SJCRH30 (cell line): ENCODE data around the gene C1GALT1C1L. TPM values are rescaled to one million over a fixed set of nuclear protein-coding genes. Genes with fewer than 3 reads are reported as not detected.
"Not testable (repeated sequence)": the region's sequence is repeated elsewhere in the genome, so short reads cannot be mapped to it uniquely, and the experiment has no call there.

ENCODE experiments used
- DNase-seq, 2 experiments: peaks; one replicate each; pipeline ENCODE4 v3.0.0-alpha.2; 2015 to 2020
- H3K27ac ChIP-seq: fragments of 250-450 bp; sonication (Bioruptor Pico); 2 replicates; pipeline ENCODE4 v1.5.1; 2020; ENCODE audit warnings: mild to moderate bottlenecking, moderate library complexity
- H3K27me3 ChIP-seq: fragments of 250-450 bp; sonication (Bioruptor Pico); 2 replicates; pipeline ENCODE4 v1.5.1; 2020; ENCODE audit warnings: mild to moderate bottlenecking, moderate library complexity
- H3K36me3 ChIP-seq: fragments of 250-450 bp; sonication (Bioruptor Pico); 2 replicates; pipeline ENCODE4 v1.5.1; 2020; ENCODE audit warnings: mild to moderate bottlenecking, moderate library complexity
- H3K4me1 ChIP-seq: fragments of 250-450 bp; sonication (Bioruptor Pico); 2 replicates; pipeline ENCODE4 v1.5.1; 2020; ENCODE audit warnings: mild to moderate bottlenecking, moderate library complexity
- H3K4me3 ChIP-seq: fragments of 250-450 bp; sonication (Bioruptor Pico); 2 replicates; pipeline ENCODE4 v1.5.1; 2020; ENCODE audit warnings: mild to moderate bottlenecking, moderate library complexity
- H3K9me3 ChIP-seq: fragments of 250-450 bp; sonication (Bioruptor Pico); replicated peaks from 2 replicates; pipeline ENCODE4 v1.5.1; 2020; ENCODE audit warnings: mild to moderate bottlenecking, moderate library complexity
- total RNA-seq: library from RNA; depleted of rRNA; stranded (reverse); fragments of >200 nt; shearing (Covaris generic); gene quantifications from 2 replicates; pipeline ENCODE4 v1.2.3, GENCODE V29; 2014

C1GALT1C1L gene
- total RNA-seq, 1 experiment from 2014 or later = 3.7 TPM

DNA sequence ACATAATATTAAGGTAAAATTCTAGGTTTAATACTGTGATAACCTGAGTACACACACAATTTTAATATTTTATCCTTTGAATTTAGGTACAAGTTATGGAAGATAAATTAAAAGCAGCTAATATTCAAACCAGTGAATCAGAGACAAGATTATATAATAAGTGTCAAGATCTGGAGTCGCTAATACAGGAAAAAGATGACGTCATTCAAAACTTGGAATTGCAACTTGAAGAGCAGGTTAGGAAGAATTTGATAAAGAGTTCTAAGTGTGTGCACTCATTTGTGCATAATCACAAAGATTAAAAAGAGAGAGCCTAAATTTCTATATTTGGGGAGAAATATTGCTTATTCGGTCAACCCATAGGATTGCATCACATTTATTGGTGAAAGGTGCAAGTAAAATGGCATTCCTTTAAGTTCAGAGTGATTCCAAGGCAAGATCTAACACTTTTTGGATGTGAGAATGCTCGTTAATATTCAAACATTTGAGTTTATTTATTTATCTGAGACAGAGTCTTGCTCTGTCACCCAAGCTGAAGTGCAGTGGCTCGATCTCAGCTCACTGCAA lies 16.3 kb upstream of the C1GALT1C1L start:
- Histone ChIP-seq H3K27me3 (no peaks in the 10 kb centered on the region), H3K4me1 (no peaks in the 10 kb centered on the region), H3K9me3 (no peaks in the 10 kb centered on the region; the same call in 1 of the 2 replicates), H3K36me3 (no peaks in the 10 kb centered on the region), H3K27ac (no peak overlapping the region), H3K4me3 (no peak overlapping the region)
- no peak for DNase-seq

DNA sequence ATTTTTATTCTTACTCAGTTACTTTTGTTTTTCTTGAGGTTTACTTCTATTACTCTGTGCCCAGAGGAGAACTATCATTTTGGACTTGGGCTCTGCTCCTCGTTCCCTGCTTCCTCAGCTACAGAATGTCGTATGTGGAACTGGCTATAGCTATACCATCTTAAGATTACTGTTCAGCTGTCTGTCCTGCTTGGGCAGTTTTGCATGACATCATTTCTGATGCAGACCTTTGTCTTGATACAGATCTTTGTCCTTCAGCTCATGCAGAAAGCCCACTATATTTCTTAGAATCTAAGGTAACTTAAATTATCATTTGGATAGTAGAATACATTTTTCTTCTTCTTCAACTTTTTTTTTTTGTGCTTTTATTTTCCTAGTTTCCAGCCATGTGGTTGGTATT lies 13.8 kb upstream of the C1GALT1C1L start:
- Histone ChIP-seq H3K4me1 (no peaks in the 10 kb centered on the region), H3K27ac (no peak overlapping the region), H3K27me3 (no peaks in the 10 kb centered on the region), H3K4me3 (no peak overlapping the region), H3K9me3 (no peaks in the 10 kb centered on the region), H3K36me3 (no peaks in the 10 kb centered on the region)
- DNase-seq = no peak

DNA sequence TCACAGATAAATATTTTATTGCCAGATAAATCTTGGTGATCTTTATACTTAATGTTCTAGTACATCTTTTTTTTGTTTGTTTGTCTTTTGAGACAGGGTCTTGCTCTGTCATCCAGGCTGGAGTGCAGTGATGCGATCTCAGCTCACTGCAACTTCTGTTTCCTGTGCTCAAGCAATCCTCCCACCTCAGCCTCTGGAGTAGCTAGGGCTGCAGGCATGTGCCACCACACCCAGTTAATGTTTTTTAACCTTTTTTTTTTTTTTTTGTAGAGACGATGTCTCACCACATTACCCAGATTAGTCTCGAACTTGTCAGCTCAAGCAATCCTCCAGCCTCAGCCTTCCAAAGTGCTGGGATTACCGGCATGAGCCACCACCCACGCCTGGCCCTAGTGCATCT lies 9.1 kb upstream of the C1GALT1C1L start:
- H3K36me3 ChIP-seq = no peaks in the 10 kb centered on the region
- no peaks in the 10 kb centered on the region for H3K4me1 ChIP-seq
- no peak overlapping the region for H3K27ac ChIP-seq
- no peaks in the 10 kb centered on the region for H3K27me3 ChIP-seq
- no peak for DNase-seq
- no peak overlapping the region for H3K4me3 ChIP-seq
- H3K9me3 ChIP-seq = peaks cover 2% of the 10 kb centered on the region; the same call in 1 of the 2 replicates

DNA sequence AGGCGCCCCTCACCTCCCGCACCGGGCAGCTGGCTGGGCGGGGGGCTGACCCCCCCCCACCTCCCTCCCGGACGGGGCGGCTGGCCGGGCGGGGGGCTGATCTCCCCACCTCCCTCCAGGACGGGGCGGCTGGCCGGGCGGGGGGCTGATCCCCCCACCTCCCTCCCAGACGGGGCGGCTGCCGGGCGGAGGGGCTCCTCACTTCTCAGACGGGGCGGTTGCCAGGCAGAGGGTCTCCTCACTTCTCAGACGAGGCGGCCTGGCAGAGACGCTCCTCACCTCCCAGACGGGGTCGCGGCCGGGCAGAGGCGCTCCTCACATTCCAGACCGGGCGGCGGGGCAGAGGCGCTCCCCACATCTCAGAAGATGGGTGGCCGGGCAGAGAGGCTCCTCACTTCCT lies 1.6 kb upstream of the C1GALT1C1L start:
- not testable (repeated sequence) for H3K4me3 ChIP-seq, H3K36me3 ChIP-seq, H3K27me3 ChIP-seq, H3K4me1 ChIP-seq, H3K27ac ChIP-seq, DNase-seq
- H3K9me3 ChIP-seq = peaks cover 11% of the 10 kb centered on the region; the same call in 1 of the 2 replicates

DNA sequence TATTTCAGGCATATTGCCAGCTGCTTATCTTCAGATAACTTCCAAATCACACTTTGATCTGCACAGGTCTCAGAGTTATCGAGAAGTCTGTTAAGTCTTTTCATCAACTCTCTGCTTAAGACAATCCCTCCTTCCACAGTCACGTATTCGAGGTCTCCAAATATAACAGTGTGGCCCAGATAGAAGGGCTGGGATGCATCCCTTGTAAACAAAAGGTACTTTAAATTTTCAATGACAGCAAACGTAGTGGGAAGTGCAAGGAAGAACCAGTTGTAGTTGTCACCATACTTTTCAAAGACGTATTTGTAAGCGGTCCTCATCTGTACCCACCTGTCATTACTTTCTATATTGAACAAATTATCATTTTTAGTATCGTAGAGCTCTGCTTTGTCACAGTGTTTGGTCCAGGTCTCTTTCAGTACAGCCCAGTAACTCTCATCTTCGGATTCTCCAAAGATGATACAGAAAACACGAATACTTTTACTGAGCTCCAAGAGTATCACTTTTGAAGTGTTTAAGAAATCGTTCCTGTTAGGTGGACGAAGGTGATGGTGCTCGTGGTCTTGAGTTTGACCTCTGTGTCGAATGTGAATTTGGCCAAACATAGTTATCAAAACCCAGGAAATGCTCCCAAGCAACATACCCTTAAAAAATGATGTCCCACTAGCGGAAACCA lies 445 bp downstream of the C1GALT1C1L start:
- peak overlapping the region; percentile 60 for H3K4me3 ChIP-seq
- no peaks in the 10 kb centered on the region for H3K27me3 ChIP-seq
- peaks cover 11% of the 10 kb centered on the region; the same call in 1 of the 2 replicates for H3K9me3 ChIP-seq
- H3K36me3 ChIP-seq = no peaks in the 10 kb centered on the region
- peak overlapping the region; percentile 6; the same call in 1 of the 2 replicates for H3K27ac ChIP-seq
- no peaks in the 10 kb centered on the region for H3K4me1 ChIP-seq
- DNase-seq = no peak

DNA sequence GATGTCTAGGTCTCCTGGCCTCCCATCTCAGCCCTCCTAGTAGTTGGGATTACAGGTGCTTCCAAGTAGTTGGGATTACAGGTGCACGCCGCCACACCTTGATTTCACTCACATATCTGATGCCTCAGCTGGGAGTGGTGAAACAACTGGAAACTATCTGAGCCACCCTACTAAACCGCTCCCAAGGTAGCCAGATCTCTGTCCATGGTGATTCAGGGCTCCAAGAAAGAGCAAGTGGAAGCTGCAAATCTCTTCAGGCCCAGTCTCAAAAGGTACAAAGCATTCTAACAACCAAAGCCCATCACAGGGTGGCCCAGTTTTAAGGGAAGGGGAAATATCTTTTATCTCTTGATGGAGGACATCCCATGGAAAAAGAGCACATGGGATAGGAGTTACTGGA lies 19.0 kb downstream of the C1GALT1C1L start:
- H3K4me3 ChIP-seq = no peak overlapping the region
- H3K27ac ChIP-seq = no peak overlapping the region
- no peaks in the 10 kb centered on the region for H3K36me3 ChIP-seq
- no peak for DNase-seq
- H3K4me1 ChIP-seq = no peaks in the 10 kb centered on the region
- no peaks in the 10 kb centered on the region for H3K9me3 ChIP-seq
- H3K27me3 ChIP-seq = no peaks in the 10 kb centered on the region

DNA sequence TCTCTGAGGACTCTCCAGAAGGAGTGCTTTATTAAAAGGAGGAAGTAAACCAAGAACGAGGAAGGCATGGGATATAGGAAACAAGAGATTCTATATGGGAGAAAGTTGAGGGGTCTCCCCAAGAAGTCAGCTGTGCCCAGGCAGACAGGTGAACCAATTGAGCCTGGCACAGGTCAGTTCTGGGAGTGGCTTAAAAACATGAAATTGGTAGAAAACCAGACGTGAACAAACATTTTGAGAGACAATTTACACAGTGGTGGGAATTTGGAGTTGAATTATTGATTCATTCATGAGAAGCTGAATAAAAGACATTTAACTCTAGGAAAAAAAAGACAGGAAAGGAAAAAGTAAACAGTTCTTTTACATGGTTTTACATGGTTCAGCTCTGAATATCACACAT lies 22.7 kb downstream of the C1GALT1C1L start:
- no peak for DNase-seq
- Histone ChIP-seq H3K27ac (no peak overlapping the region), H3K27me3 (no peaks in the 10 kb centered on the region), H3K4me3 (no peak overlapping the region), H3K36me3 (no peaks in the 10 kb centered on the region), H3K9me3 (no peaks in the 10 kb centered on the region), H3K4me1 (no peaks in the 10 kb centered on the region; the same call in 1 of the 2 replicates)

DNA sequence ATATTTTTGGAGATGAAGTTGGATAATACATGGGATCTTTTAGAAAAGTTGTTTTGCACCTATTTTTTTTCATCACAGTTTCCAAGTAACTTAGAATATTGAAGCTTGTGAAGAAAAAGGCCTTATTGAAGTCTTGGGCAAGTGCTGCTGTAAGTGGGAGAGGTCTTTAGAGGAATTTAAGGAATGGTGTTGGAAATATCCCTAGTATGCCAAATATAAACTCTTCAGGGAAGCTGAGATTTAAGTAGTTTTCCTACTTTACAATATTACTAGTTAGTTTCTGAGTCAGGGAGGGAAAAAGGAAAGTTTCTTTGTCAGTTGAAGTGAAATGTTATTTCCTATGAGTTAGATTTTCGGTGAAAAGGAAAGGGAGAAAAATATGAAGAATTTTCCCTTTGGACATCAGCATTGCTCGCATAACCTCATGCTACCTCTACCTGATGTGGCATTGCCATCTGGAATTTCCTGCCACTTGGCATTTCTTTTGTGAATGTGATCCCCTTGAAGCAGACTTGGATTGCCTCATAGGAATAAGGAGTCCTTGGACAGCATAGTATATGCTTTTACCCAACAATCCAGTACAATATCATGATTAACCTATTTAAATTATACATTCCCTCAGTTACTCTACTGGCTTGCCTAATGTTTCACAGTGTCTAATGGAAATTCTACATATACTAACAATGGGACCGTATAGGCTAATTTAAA lies 27.1 kb downstream of the C1GALT1C1L start:
- no peaks in the 10 kb centered on the region for H3K9me3 ChIP-seq
- H3K4me3 ChIP-seq = no peak overlapping the region
- no peak overlapping the region for H3K27ac ChIP-seq
- H3K36me3 ChIP-seq = no peaks in the 10 kb centered on the region
- DNase-seq = no peak
- no peaks in the 10 kb centered on the region; the same call in 1 of the 2 replicates for H3K4me1 ChIP-seq
- H3K27me3 ChIP-seq = no peaks in the 10 kb centered on the region

DNA sequence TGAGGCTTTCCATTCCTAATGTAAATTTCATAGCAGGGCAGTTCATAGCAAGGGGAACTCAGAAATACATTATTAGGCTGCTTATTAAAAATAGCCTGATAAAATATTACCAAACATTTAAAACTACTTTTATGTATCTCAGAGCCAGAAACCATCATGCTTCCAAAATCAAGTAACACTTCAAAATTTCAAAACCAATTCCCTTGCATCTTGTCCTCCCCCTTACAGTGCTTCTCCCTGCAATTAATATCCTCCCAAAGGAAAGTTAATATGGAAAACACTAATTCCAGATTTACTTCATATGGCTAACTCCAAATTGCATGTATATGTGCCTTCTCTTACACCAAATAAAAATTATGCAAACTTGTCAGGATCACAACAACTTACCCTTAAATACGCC lies 32.5 kb downstream of the C1GALT1C1L start:
- H3K4me3 ChIP-seq = no peak overlapping the region
- H3K36me3 ChIP-seq = no peaks in the 10 kb centered on the region
- DNase-seq = no peak
- H3K27ac ChIP-seq = no peak overlapping the region
- no peaks in the 10 kb centered on the region for H3K27me3 ChIP-seq
- no peaks in the 10 kb centered on the region for H3K4me1 ChIP-seq
- 0 out of 2 replicates have a peak, but pooled peaks cover 4% of the 10 kb centered on the region for H3K9me3 ChIP-seq

DNA sequence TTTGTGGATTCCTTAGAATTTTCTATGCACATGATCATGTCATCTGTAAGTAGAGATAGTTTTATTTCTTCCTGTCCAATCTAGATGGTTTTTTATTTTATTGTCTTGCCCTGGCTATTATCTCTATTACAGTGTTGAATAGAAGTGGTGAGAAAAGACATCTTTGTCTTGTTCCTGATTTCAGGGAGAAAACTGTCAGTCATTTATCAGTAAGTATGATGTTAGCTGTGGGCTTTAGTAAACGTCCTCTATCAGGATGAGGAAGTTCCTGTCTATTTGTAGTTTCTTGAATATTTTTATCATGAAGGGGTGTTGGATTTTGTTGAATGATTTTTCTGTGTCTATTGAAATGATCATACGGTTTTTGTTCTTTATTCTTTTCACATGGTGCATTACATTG lies 33.9 kb downstream of the C1GALT1C1L start:
- H3K4me1 ChIP-seq = no peaks in the 10 kb centered on the region
- H3K36me3 ChIP-seq = no peaks in the 10 kb centered on the region
- H3K27ac ChIP-seq = no peak overlapping the region
- no peak for DNase-seq
- no peaks in the 10 kb centered on the region for H3K27me3 ChIP-seq
- no peak overlapping the region for H3K4me3 ChIP-seq
- 0 out of 2 replicates have a peak, but pooled peaks cover 4% of the 10 kb centered on the region for H3K9me3 ChIP-seq

DNA sequence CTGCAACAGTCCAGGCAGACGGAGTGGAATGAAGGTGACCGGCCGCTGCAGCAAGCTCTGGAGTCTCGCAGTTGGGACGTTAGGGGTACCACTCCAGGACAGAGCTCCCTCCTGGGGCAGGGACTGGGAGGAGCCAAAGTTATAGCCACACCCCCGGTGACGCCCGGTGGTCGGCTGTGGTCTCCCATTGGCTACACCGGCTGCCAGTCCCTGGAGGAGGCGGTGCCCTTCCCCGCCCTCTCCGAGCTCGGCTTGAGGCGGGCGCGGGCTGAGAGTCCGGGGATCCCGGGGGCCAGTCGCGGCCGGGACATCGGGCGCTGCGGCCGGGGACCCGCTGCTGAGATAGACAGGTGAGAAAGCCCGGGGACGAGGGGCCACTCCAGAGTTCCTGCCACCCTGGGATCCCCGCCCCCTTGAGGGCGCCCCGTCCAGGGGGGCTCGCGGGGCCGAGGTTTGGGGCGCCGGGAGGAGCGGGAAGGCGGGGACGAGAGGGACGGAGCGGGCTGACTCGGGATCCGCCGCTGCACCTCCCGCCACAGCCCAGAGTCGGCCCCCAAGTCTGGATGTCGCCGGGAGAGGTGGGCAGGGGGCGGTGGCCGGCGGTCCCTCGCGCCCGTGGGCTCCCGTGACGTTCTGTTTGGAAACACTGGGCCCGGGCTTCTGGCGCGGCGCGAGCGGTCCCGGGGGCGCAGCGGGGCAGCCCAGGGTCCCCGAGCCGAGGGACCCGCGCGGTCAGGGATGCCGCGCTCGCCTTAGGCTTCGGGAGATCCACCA lies 39.0 kb downstream of the C1GALT1C1L start, which contains the start of gene PLEKHH2:
Gene PLEKHH2, plus strand, starts transcription at position 231 of the 774 bp plus-strand sequence. CDS start 7,414 bp downstream, outside the sequence.
- H3K36me3 ChIP-seq = no peaks in the 10 kb centered on the region
- H3K4me3 ChIP-seq = peak within 1 kb of the TSS; percentile 88
- 0 out of 2 replicates have a peak, but pooled peaks cover 4% of the 10 kb centered on the region for H3K9me3 ChIP-seq
- H3K27me3 ChIP-seq = no peaks in the 10 kb centered on the region
- peaks cover 11% of the 10 kb centered on the region; the same call in 1 of the 2 replicates for H3K4me1 ChIP-seq
- DNase-seq = peak; percentile 95 to 97
- H3K27ac ChIP-seq = no peak within 1 kb of the TSS

DNA sequence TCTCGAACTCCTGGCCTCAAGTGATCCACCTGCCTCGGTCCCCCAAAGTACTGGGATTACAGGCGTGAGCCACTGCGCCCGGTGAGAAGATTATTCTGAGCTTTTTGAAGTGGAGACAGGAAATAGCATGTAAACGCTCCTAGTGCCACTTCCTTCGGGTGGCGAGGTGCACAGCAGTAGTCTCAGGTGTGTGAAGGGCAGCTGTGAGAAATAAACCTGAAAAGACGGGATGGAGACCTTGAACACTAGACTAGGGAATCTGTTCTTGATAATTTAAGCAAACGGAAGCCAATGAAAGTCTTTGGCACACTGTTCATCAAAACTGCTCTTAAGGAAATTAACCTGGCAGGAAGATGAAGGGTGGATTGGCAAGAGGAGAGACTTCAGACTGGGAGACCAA lies 39.6 kb downstream of the C1GALT1C1L start:
- Histone ChIP-seq H3K4me3 (peak overlapping the region; percentile 88), H3K4me1 (peaks cover 11% of the 10 kb centered on the region; the same call in 1 of the 2 replicates), H3K27me3 (no peaks in the 10 kb centered on the region), H3K36me3 (no peaks in the 10 kb centered on the region), H3K27ac (no peak overlapping the region), H3K9me3 (0 out of 2 replicates have a peak, but pooled peaks cover 4% of the 10 kb centered on the region)
- no peak for DNase-seq

DNA sequence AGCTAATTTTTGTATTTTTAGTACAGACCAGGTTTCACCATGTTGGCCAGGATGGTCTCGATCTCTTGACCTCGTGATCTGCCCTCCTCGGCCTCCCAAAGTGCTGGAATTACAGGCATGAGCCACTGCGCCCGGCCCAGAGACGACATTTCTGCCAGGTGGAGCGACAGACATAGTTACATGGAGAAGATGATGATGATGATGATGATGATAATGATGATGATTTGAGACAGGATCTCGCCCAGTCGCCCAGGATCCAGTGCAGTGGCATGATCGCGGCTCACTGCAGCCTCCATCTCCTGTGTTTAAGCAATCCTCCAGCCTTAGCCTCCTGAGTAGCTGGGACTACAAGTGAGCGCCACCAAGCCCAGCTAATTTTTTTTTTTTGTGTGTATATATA lies 40.1 kb downstream of the C1GALT1C1L start:
- not testable (repeated sequence) for H3K4me3 ChIP-seq, H3K27me3 ChIP-seq, H3K27ac ChIP-seq, DNase-seq, H3K36me3 ChIP-seq, H3K9me3 ChIP-seq
- H3K4me1 ChIP-seq = peaks cover 11% of the 10 kb centered on the region; the same call in 1 of the 2 replicates

DNA sequence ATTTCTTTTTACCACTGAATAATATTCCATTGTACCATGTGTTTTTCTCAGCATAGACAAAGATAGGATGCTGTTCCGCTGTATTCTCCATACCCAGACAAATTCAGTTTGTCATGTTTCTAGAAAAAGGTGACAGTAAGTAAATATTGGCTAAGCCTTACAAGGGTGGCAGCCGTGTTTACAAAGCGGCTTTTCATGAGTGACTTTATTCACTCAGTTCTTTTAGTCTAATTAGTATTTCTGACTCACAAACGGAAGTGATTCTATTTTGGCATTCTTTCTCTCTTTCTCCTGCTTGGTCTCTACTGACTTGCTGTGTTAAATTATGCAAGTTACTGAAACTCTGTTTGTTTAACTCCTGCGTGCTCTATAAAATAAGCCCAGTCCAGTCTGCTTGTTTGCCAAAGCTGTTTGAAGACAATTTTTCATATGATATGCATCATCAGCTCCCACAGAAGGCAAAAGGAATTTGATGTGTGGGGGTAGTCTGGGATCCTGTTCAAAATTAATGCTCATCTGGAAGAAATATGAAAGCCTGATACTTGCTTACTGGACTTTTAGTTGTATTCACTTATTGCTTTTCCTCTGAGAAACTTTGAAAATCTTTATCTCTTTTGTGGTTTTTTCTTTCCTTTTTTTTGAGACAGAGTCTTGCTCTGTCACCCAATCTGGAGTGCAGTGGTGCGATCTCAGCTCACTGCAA lies 41.5 kb downstream of the C1GALT1C1L start:
- Histone ChIP-seq H3K4me1 (peaks cover 11% of the 10 kb centered on the region; the same call in 1 of the 2 replicates), H3K27me3 (no peaks in the 10 kb centered on the region), H3K27ac (no peak overlapping the region), H3K4me3 (no peak overlapping the region), H3K9me3 (0 out of 2 replicates have a peak, but pooled peaks cover 4% of the 10 kb centered on the region), H3K36me3 (no peaks in the 10 kb centered on the region)
- DNase-seq = peak in 1 of 2 experiments; percentile 22
